ENCODE measurements around the gene FLYWCH1. TPM values are rescaled to one million over a fixed set of nuclear protein-coding genes. Genes with fewer than 3 reads are reported as not detected.

FLYWCH1 gene
- total and polyA plus RNA-seq, 9 of the 15 experiments (the other 6 are each of a cell fraction or from before 2014, with no cell fraction given), result 0.18 to 33.6 (median 11.3) TPM

- no peak for TF ChIP-seq ETS2 (tag; IDR thresholded peaks at IDR 0.05; ENCODE audit: borderline replicate concordance, poor library complexity, severe bottlenecking)
These were observed 38.6 kb downstream of the FLYWCH1 start (continued) for GRCh38 chr16:2950353-2950724.

DNA sequence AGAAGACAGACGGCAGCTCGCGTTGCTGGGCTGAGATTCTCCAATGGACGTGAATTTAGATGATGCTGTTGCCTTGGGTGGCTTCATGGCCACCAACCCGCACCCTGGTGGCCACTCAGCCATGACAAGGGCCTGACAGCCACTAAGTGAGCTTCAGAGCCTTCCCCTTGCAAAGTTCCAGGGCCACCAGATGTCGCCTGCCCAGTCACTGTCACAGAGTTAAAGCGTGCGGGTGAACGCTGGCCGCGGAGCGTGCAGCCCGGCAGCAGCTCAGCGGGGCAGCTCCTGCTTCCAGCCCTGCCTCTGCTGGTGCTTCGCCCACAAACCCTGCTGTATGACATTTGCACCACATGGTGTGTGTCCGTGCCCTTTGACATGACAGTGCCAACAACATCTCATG, 39.0 kb downstream of the FLYWCH1 start:
- Histone ChIP-seq H4K20me1 (replicated peaks; ENCODE audit: control insufficient read depth, insufficient read depth, low read length) (0 out of 2 replicates have a peak, but pooled peaks cover 10% of the 10 kb centered on the region), H3K27me3 (ENCODE audit: control insufficient read depth in 2 of 2, insufficient read depth in 2 of 2, low read length in 2 of 2) (peaks cover 12 to 33% of the 10 kb centered on the region in 2 experiments), H3K4me1 (replicated peaks in 1 of 2; ENCODE audit: control insufficient read depth in 2 of 2, insufficient read depth in 2 of 2, low read length in 2 of 2) (peaks cover 0 to 48% of the 10 kb centered on the region in 2 experiments; a peak in 3 of 5 replicates), H3K79me2 (ENCODE audit: control insufficient read depth, insufficient read depth, low read length) (no peaks in the 10 kb centered on the region), H3K4me2 (ENCODE audit: insufficient read depth, low read length) (no peak overlapping the region), H3K9ac (ENCODE audit: insufficient read depth in 1 of 2, low read depth in 2 of 2, low read length in 2 of 2) (peak overlapping the region in 1 of 2 experiments; percentile 81; a peak in 2 of 4 replicates), H3K27ac (ENCODE audit: extremely low read depth, low read depth, low read length) (no peak overlapping the region), H3K4me3 (no peak overlapping the region), H2AFZ (ENCODE audit: low read depth, low read length) (no peak overlapping the region), H3K9me3 (replicated peaks; ENCODE audit: control insufficient read depth, insufficient read depth, low read depth, low read length) (no peaks in the 10 kb centered on the region), H3K36me3 (ENCODE audit: control insufficient read depth, insufficient read depth, low read length) (no peaks in the 10 kb centered on the region), H3K9me1 (ENCODE audit: control insufficient read depth, insufficient read depth, low read length) (no peaks in the 10 kb centered on the region)
- in situ Hi-C loops (cut with MboI) (no loop called here), intact Hi-C loops (cut with micrococcal nuclease) (no loop called here)
- DNase-seq (ENCODE audit: extremely low read depth in 1 of 4, low spot score in 3 of 4) (peak in 3 of 4 experiments; percentile 43 to 59 (median 44)), ATAC-seq (peak; percentile 91), FAIRE-seq (peak; percentile 62)
- BruUV-seq (replicated peaks), result no TSS peak
- WGBS (ENCODE audit: insufficient coverage, low coverage, missing lambda C conversion rate), result 14% methylated on average over 16 of the region's 16 CpGs
- ChIA-PET CTCF (ENCODE audit: low intra/inter-chr PET ratio) (interaction anchor here (1.1 kb wide), 1 partner anchor 11 kb away, joined by 4 read pairs; no protein-coding TSS in a partner anchor), POLR2A (interaction anchor here (0.6 to 1.8 kb wide), 4 partner anchors 11 to 239 kb away, joined by 3 to 6 read pairs (median 4); no protein-coding TSS in a partner anchor)
- 0 out of 2 replicates have a peak, but pooled peaks have one; percentile 29 for TF ChIP-seq RB1 (IDR thresholded peaks at IDR 0.05; ENCODE audit: low read depth)
- no peak for TF ChIP-seq SIRT6 (IDR thresholded peaks at IDR 0.05; ENCODE audit: low read depth, low read length)
- no peak for TF ChIP-seq MTA2 (IDR thresholded peaks at IDR 0.05; ENCODE audit: low read depth)
- TF ChIP-seq KLF13 (tag; IDR thresholded peaks at IDR 0.05; ENCODE audit: borderline replicate concordance, low read depth), result no peak
- TF ChIP-seq MLX (CRISPR knock-in tag; conservative IDR thresholded peaks at IDR 0.05), result no peak
- TF ChIP-seq SMC3 (conservative IDR thresholded peaks at IDR 0.05; ENCODE audit: insufficient read depth, low read depth, low read length), result 0 out of 2 replicates have a peak, but pooled peaks have one; percentile 24
- no peak for TF ChIP-seq CREB1 (IDR thresholded peaks at IDR 0.05)
- peak; percentile 28; the same call in 1 of the 2 replicates for TF ChIP-seq CREB1 (CRISPR knock-in tag; IDR thresholded peaks at IDR 0.05)
- TF ChIP-seq SNAPC5 (CRISPR knock-in tag; IDR thresholded peaks at IDR 0.05), result no peak
- TF ChIP-seq MCM3 (IDR thresholded peaks at IDR 0.05), result no peak
- TF ChIP-seq RAD21 (CRISPR knock-in tag; conservative IDR thresholded peaks at IDR 0.05 in 1 of 2, IDR thresholded peaks at IDR 0.05 in 1 of 2), result peak in 1 of 2 experiments; percentile 48; a peak in 2 of 4 replicates
- TF ChIP-seq TRIM28 (IDR thresholded peaks at IDR 0.05), result no peak
- no peak for TF ChIP-seq RCOR1 (IDR thresholded peaks at IDR 0.05; ENCODE audit: borderline replicate concordance in 1 of 2, low read depth in 2 of 2, low read length in 2 of 2)
- TF ChIP-seq AFF1 (IDR thresholded peaks at IDR 0.05; ENCODE audit: low read depth in 1 of 2, partially characterized antibody in 2 of 2), result no peak

Measured in K562 (cell line).